HCT116 (cell line): Measurements from ENCODE around the gene STT3B.

Source experiments
- CEBPB ChIP-seq: IDR thresholded peaks from 2 replicates; pipeline ENCODE4 v1.6.1; 2012; ENCODE audit warnings: low read depth
- CTCF ChIP-seq, 3 experiments: fragments of 200-600 bp in 1 of 3; sonication (generic) in 1 of 3; IDR thresholded peaks in 2 of 3; conservative IDR thresholded peaks in 1 of 3; 2 replicates each; pipeline ENCODE4 v1.5.1; 2012 to 2017; ENCODE audit warnings: low read depth in 2 of 3, low read length in 2 of 3, antibody characterized with exemption in 1 of 3, borderline replicate concordance in 1 of 3, control low read depth in 1 of 3, mild to moderate bottlenecking in 1 of 3, mixed read lengths in 1 of 3, mixed run types in 1 of 3, moderate library complexity in 1 of 3; ENCODE audit not compliant: insufficient read depth in 1 of 3
- POLR2A ChIP-seq: IDR thresholded peaks from 2 replicates; pipeline ENCODE4 v1.7.0; 2011; ENCODE audit warnings: borderline replicate concordance; ENCODE audit not compliant: insufficient read depth, insufficient read length; ENCODE audit errors: extremely low read depth
- TCF7L2 ChIP-seq: IDR thresholded peaks from 2 replicates; pipeline ENCODE4 v1.7.0; 2011; ENCODE audit warnings: borderline replicate concordance, inconsistent platforms; ENCODE audit not compliant: insufficient read depth, insufficient read length; ENCODE audit errors: extremely low read depth

DNA sequence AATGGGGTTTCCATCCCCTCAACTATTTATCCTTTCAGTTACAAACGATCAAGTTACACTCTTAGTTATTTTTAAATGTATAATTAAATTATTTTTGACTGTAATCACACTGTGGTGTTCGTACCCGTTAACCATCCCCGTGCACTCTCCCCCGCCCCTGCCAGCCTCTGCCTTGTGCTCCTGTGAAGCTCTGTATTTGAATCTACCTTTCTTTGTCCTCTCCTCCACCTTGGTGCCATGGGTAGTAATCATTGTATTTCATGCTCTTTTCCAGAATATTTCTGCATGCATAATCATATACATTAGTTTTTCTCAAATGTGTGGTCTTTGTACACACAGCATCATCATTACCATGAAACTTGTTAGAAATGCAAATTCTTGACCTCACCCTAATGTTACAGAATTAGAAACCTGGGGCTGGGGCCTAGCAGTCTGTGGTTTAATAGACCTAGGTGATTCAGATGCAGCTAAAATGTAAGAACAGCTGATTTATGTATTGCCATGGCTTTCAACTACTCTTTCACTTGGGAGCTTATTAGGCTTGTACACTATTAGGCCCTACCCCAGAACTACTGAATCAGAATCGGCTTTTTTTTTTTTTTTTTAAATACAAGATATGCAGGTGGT lies 91.5 kb downstream of the STT3B start:
- TF ChIP-seq TCF7L2: no peak
- TF ChIP-seq CTCF (IDR thresholded peaks at IDR 0.05 in 2 of 3, conservative IDR thresholded peaks at IDR 0.05 in 1 of 3; ENCODE audit: borderline replicate concordance in 1 of 3, insufficient read depth in 1 of 3, low read depth in 2 of 3, low read length in 2 of 3): no peak
- TF ChIP-seq POLR2A: no peak
- no peak for TF ChIP-seq CEBPB
